ENCODE results near the gene PHF24. TPM values are rescaled to one million over a fixed set of nuclear protein-coding genes. Genes with fewer than 3 reads are reported as not detected.

Gene PHF24
- total and polyA plus RNA-seq, 2 donors from 2014 or later: 0.09 to 0.98 TPM

DNA sequence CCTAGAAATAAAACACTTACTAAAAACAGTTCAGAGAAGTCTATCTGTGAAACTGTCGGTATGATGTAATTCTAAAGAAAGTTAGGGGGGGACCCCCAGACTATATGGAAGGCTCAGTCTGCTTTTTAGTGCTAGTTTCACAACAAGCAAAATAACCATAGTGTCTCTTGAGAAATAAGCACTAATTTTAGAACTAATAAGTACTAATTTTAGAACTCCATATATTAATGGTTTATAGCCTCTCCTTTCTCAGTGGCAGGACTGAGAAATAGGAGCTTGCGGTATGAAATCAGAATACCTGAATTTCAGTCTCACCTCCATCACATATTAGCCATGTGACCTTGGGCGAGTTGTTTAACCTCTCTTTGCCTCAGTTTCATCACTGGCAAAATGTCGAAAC, 1.4 kb upstream of the PHF24 start:
- no peak for FAIRE-seq

DNA sequence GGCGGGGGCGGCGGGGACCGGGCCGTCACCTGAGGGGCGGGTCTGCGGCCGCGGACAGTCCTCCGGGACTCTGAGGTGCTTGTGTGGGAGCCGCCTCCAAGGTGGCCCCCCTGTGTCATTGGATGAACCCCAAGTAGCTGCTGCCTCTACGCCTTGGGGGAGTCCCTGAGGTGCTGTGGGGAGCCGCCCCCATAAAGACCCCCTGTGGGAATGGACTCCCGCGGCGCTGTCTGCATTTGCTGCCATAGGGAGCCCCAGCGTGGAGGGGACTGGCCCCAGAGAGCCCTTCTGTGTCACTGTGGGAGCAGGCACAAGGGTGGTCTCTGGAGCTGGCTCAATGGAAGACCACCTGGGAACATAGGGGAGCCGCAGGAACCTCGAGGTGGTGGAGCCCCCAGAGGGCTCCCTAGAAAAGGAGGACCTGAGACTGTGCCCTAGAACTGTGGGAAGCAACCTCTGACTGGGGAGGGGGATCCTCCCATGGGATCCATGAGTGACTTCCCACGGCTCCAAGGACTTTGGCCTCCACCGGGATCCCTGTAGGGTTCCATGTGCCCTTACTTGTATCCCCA, 412 bp downstream of the PHF24 start:
- Histone ChIP-seq H3K4me1 (ENCODE audit: control insufficient read depth in 2 of 3, insufficient read depth in 2 of 3, low read depth in 1 of 3, low read length in 3 of 3) (peaks cover 0 to 2% (median 0%) of the 10 kb centered on the region in 3 donors), H3K9me3 (ENCODE audit: control insufficient read depth in 2 of 3, insufficient read depth in 1 of 3, low read length in 3 of 3) (no peaks in the 10 kb centered on the region), H3K27me3 (ENCODE audit: control insufficient read depth, insufficient read depth, low read length) (peaks cover 11% of the 10 kb centered on the region), H3K9ac (ENCODE audit: low read length in 3 of 3) (no peak overlapping the region), H3K27ac (ENCODE audit: low read depth in 2 of 2, low read length in 2 of 2) (no peak overlapping the region), H3K36me3 (ENCODE audit: control insufficient read depth in 2 of 3, insufficient read depth in 3 of 3, low read length in 3 of 3) (no peaks in the 10 kb centered on the region), H3K4me3 (ENCODE audit: low read length in 3 of 3) (no peak overlapping the region)
- intact Hi-C loops (cut with DNase I): no loop called here
- FAIRE-seq: no peak
- TF ChIP-seq, protein P1, sequence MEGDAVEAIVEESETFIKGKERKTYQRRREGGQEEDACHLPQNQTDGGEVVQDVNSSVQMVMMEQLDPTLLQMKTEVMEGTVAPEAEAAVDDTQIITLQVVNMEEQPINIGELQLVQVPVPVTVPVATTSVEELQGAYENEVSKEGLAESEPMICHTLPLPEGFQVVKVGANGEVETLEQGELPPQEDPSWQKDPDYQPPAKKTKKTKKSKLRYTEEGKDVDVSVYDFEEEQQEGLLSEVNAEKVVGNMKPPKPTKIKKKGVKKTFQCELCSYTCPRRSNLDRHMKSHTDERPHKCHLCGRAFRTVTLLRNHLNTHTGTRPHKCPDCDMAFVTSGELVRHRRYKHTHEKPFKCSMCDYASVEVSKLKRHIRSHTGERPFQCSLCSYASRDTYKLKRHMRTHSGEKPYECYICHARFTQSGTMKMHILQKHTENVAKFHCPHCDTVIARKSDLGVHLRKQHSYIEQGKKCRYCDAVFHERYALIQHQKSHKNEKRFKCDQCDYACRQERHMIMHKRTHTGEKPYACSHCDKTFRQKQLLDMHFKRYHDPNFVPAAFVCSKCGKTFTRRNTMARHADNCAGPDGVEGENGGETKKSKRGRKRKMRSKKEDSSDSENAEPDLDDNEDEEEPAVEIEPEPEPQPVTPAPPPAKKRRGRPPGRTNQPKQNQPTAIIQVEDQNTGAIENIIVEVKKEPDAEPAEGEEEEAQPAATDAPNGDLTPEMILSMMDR (IDR thresholded peaks at IDR 0.05; ENCODE audit: borderline replicate concordance, extremely low read depth, insufficient read depth): no peak
- DNase-seq: peak in 1 of 5 donors; percentile 43

More for the DNA sequence above, 1.4 kb upstream of the PHF24 start:
- Histone ChIP-seq H3K36me3 (ENCODE audit: control insufficient read depth in 2 of 3, insufficient read depth in 3 of 3, low read length in 3 of 3) (no peaks in the 10 kb centered on the region), H3K9me3 (ENCODE audit: control insufficient read depth in 2 of 3, insufficient read depth in 1 of 3, low read length in 3 of 3) (no peaks in the 10 kb centered on the region), H3K27ac (ENCODE audit: low read depth in 2 of 2, low read length in 2 of 2) (no peak overlapping the region), H3K4me1 (ENCODE audit: control insufficient read depth in 2 of 3, insufficient read depth in 2 of 3, low read depth in 1 of 3, low read length in 3 of 3) (peaks cover 0 to 2% (median 0%) of the 10 kb centered on the region in 3 donors), H3K9ac (ENCODE audit: low read length in 3 of 3) (no peak overlapping the region), H3K27me3 (ENCODE audit: control insufficient read depth, insufficient read depth, low read length) (peaks cover 11% of the 10 kb centered on the region), H3K4me3 (ENCODE audit: low read length in 3 of 3) (no peak overlapping the region)
- DNase-seq: no peak
- intact Hi-C loops (cut with DNase I): no loop called here
- TF ChIP-seq, protein P1 (IDR thresholded peaks at IDR 0.05; ENCODE audit: borderline replicate concordance, extremely low read depth, insufficient read depth): no peak

DNA sequence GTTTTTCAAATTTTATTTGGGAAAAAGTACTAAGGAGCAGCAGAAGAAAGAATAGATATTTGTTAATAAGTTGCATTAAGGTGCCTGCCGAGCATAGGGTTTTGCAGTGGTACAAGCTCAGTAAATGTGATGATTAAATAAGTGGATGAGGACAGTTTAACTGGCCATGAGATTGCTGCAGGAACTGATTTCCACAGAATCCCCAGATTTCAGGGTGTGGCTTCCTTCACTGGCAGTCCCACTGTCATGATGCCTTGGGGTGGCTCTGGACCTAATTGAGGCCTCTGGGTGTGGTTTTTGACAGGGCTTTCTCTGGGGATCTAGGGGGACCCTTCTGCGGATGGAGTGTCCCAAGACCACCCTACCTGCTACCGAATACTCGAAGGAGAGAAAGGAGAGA, 1.4 kb downstream of the PHF24 start:
- intact Hi-C loops (cut with DNase I): no loop called here
- FAIRE-seq: no peak
- H3K27me3 ChIP-seq (ENCODE audit: control insufficient read depth, insufficient read depth, low read length): peaks cover 14% of the 10 kb centered on the region

More for the DNA sequence above, 1.4 kb downstream of the PHF24 start:
- Histone ChIP-seq H3K4me3 (ENCODE audit: low read length in 3 of 3) (no peak overlapping the region), H3K36me3 (ENCODE audit: control insufficient read depth in 2 of 3, insufficient read depth in 3 of 3, low read length in 3 of 3) (no peaks in the 10 kb centered on the region), H3K27ac (ENCODE audit: low read depth in 2 of 2, low read length in 2 of 2) (no peak overlapping the region), H3K4me1 (ENCODE audit: control insufficient read depth in 2 of 3, insufficient read depth in 2 of 3, low read depth in 1 of 3, low read length in 3 of 3) (peaks cover 0 to 2% (median 0%) of the 10 kb centered on the region in 3 donors), H3K9me3 (ENCODE audit: control insufficient read depth in 2 of 3, insufficient read depth in 1 of 3, low read length in 3 of 3) (no peaks in the 10 kb centered on the region), H3K9ac (ENCODE audit: low read length in 3 of 3) (no peak overlapping the region)
- DNase-seq: no peak
- TF ChIP-seq, protein P1 (IDR thresholded peaks at IDR 0.05; ENCODE audit: borderline replicate concordance, extremely low read depth, insufficient read depth): no peak
